GM19438 (cell line): ENCODE results near the gene CYP26A1.

Source experiments
- ATAC-seq: cut with Tn5 transposase; IDR thresholded peaks from one replicate; pipeline ENCODE4 v1.9.1; 2021; ENCODE audit warnings: low read depth; ENCODE audit not compliant: unreplicated experiment

CYP26A1 gene

DNA sequence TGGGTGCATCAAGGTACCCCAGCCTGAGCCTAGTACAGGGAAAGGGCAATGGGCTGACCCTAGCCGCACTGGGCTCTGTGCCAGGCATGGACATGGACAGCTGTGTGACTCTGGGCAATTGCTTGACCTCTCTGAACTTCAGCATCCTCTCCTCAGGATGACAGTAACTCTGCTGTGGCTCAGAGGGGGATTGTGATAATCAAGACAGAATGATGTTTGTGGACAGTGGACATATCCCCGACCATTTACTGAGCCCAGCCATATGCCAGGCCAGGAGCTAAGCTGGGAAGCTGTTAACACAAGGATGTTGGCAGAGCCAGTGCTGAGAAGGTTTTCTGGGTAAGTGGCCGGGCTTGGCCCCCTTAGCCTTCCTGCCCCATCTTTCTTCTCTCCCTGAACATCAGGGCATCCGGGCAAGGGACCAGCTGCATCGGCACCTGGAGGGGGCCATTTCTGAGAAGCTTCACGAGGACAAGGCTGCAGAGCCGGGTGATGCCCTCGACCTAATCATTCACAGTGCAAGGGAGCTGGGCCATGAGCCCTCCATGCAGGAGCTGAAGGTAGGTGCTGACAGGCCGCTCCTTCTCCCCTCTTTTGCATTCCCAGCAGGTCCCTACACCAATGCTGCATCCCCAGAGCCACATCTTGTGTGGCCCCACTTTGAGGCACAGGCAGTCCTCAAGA lies 9.6 kb upstream of the CYP26A1 start:
- no peak for ATAC-seq

- ATAC-seq = no peak
These were observed 8.6 kb upstream of the CYP26A1 start for GRCh38 chr10:93064874-93065660.

- ATAC-seq = no peak
These were observed 7.8 kb upstream of the CYP26A1 start for GRCh38 chr10:93065675-93066543.

- ATAC-seq = no peak
These were observed 7.2 kb upstream of the CYP26A1 start for GRCh38 chr10:93066544-93066913.

DNA sequence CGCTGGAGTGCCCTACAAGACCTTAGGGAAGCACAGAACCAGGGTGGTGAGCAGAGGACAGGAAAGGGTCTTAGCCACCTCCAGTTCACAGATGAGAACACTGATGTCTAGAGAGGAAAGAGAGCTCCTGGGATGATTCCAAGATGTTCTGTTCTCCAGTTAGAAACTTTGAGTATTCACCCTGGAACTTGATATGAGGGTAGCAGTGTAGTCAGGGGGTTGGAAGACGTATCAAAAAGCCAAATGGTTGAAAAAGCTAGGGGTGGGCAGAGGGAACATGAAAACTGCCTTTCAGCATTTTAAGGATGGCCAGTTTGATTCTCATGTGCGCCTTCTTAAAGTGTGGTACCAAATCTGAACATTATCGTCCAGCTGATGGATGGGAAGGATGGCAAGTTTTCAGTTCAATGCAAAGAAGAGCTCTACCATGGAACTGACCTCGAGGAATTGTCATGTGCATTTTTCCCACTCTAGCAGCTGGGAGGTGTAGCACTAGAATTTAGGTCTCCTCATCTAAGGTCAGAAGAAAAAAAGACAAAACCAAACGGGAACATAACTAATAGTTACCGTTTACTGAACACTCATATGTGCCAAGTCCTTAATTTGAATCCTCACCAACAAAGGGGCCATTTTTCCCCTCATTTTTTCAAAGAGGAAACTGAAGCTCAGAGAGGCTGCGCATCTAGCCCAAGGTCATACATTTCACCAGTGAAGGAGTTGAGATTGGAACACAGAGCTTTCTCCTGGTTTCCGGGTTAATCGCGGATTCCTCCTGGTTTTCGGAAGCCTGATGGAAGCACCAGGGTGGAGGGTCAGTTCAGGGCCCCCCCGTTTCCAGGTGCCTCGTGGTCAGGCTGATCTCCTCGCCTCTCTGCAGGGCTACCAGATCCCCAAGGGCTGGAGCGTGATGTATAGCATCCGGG lies 6.0 kb upstream of the CYP26A1 start:
- no peak for ATAC-seq

DNA sequence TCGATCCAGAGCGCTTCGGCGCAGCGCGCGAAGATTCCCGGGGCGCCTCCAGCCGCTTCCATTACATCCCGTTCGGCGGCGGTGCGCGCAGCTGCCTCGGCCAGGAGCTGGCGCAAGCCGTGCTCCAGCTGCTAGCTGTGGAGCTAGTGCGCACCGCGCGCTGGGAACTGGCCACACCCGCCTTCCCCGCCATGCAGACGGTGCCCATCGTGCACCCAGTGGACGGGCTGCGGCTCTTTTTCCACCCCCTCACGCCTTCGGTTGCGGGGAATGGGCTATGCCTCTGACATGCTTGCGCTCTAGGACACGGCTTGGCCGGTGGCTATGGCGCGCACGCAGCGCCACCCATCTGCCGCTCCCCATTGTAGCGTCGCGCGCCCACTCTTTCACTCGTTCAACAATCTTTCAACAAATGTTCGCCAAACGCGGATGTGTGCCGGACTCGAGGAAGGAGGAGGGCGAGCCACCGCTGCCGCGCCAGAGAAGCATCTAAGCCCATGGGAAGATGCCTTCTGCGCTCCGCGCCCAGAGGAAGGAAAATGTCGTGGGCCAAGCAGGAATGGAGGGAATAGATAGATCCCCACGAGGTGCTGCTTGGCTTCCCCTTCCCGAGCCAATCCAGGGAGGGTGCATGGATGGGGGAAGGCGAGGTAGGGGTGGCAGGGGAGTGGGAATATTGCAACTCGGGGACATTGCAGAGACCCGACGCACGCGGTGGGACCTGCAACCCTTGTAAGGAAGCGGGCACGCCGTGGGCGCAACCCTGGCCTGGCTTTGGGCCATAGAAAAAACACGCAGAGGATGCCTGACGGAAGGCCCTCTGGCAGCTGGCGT lies 5.1 kb upstream of the CYP26A1 start:
- no peak for ATAC-seq

- ATAC-seq = no peak
These were observed 4.5 kb upstream of the CYP26A1 start for GRCh38 chr10:93069245-93069561.

DNA sequence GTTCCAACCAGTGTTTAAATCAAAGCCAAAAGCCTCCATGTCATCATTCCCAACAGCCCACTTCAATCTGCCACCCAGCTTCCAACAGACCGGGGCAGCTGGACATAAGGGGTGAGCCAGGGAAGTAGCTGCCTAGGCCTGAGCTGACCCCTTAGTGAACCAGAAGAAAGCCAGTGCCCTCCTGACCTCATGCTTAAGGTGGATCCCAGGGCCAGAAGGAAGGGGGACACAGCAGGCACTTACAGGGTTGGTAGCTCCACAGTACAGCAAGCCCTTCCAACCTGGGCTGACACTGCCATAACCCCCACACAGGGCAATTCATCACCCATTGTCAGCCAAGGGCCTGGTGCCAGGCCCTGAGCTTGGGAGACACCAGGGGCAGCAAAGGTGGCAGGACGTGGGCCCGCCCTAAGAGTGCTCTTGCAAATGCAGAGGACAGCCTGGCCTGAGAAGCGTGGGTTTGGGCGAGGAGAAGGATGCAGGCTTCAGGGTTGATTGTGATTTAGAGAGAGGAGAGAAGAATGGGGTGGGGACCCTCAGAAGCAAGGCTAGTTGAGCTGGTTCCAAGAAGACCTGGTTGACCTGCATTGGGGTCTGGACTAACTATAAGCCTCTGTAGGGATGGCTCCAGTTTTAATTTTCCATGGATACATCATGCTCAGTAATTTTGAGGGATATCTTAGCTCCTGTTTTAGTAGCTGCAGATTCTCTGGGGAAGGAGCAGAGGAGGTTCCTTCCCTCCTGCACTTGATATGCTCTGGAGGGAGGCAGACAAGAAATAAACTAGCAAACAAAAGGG lies 3.1 kb upstream of the CYP26A1 start:
- no peak for ATAC-seq

GRCh38 chr10:93071177-93071472 lies 2.6 kb upstream of the CYP26A1 start:
- ATAC-seq = no peak

- no peak for ATAC-seq
These were observed 1.9 kb upstream of the CYP26A1 start for GRCh38 chr10:93071674-93072224.

GRCh38 chr10:93072225-93072712 lies 1.4 kb upstream of the CYP26A1 start:
- no peak for ATAC-seq

GRCh38 chr10:93072713-93073538 lies 767 bp upstream of the CYP26A1 start:
- no peak for ATAC-seq

- no peak for ATAC-seq
These were observed 479 bp downstream of the CYP26A1 start for GRCh38 chr10:93074147-93074596.

- ATAC-seq = no peak
These were observed 1.1 kb downstream of the CYP26A1 start for GRCh38 chr10:93074597-93075368.

DNA sequence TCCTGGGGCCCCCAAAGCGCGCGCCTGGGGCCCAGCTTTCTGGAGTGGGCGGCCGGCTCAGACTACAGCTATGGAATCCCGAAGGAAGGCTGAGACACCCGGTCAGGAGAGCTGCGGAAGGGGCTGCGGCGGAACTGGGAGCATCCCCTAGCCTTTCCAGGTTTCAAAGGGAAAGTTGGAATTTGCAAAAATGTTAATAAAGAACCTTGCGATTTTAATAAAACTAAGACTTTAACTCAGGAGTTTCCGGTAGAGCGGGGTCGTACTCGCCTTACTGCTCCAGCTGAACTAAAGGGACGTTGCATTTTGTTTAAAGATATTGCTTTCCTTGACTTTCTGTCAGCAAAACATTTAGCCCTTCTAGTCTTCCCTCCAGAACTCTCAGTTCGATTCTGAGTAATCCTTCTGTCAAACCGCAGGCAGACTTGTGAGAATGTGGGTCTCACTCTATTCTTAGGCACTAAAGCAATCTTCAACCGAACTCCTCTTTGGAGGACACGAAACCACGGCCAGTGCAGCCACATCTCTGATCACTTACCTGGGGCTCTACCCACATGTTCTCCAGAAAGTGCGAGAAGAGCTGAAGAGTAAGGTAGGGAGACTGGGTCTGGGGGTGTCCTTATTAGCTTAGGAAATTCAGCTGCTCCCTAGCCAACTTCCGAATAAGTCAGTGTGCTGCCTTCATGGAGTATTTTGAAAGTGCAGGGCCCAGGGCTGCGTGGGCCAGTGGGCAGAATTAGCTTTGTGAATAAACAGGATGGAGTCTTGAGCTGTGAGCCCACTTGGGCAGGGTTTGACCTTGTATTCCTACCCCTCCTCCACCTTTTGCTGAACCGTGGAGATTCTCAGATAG lies 1.9 kb downstream of the CYP26A1 start:
- ATAC-seq = no peak

- ATAC-seq = no peak
These were observed 3.2 kb downstream of the CYP26A1 start for GRCh38 chr10:93076871-93077270.
